K562 (cell line): ENCODE data around the gene MICALL2. TPM values are rescaled to one million over a fixed set of nuclear protein-coding genes. Genes with fewer than 3 reads are reported as not detected.

Experiments
- CBFA2T2 ChIP-seq: fragments of 450-650 bp; conservative IDR thresholded peaks from 2 replicates; pipeline ENCODE4 v1.6.1; 2017; ENCODE audit warnings: mild to moderate bottlenecking
- FOXK2 ChIP-seq, 2 experiments: fragments of 450-650 bp; IDR thresholded peaks in 1 of 2; conservative IDR thresholded peaks in 1 of 2; 2 replicates each; pipeline ENCODE4 v1.6.1; 2016; ENCODE audit warnings: low read depth in 2 of 2, mild to moderate bottlenecking in 1 of 2
- POLR2G ChIP-seq: fragments of 200-400 bp; formaldehyde crosslinking; IDR thresholded peaks from 2 replicates; pipeline ENCODE4 v1.6.1; 2017; ENCODE audit warnings: low read depth, mild to moderate bottlenecking, antibody characterized with exemption, low read length, moderate library complexity
- polyA plus RNA-seq, 8 experiments: library from polyadenylated mRNA; depleted of rRNA in 4 of 8; stranded (reverse) in 5 of 8; unstranded in 3 of 8; fragments of >200 nt; fragmentation: Nextera tagmentation in 2 of 8; fragmentation: Illumina TruSeq in 1 of 8; extraction: Ambion mirVana in 2 of 8; extraction: Trizol in 1 of 8; gene quantifications; 2 replicates each; pipeline versions ENCODE4 v1.2.1 to v1.2.3, GENCODE V29; 2011 to 2014; ENCODE audit warnings: inconsistent platforms in 1 of 8, missing spikeins in 1 of 8
- total RNA-seq, 7 experiments: library from RNA; depleted of rRNA in 6 of 7; stranded (reverse); fragments of >200 nt in 6 of 7; fragmentation: Illumina TruSeq in 2 of 7; extraction: Trizol in 2 of 7; gene quantifications; 2 replicates each; pipeline versions ENCODE4 v1.2.1 to v1.2.3, GENCODE V29; 2011 to 2021; ENCODE audit warnings: low replicate concordance in 1 of 7
- TF ChIP-seq, protein P1 (sequence below): fragments of 450-650 bp; IDR thresholded peaks from 2 replicates; pipeline ENCODE4 v1.6.1; 2017; ENCODE audit warnings: antibody characterized with exemption, mild to moderate bottlenecking
- TF ChIP-seq, protein P2 (sequence below), 2 experiments: fragments of 450-650 bp; formaldehyde crosslinking in 1 of 2; IDR thresholded peaks; 2 replicates each; pipeline versions ENCODE4 v1.4.0 to v1.6.1; 2014 to 2020; ENCODE audit warnings: mild to moderate bottlenecking in 2 of 2, borderline replicate concordance in 1 of 2, low read depth in 1 of 2
- TF ChIP-seq, protein P3 (sequence below): fragments of 450-650 bp; formaldehyde crosslinking; IDR thresholded peaks from 2 replicates; pipeline ENCODE4 v1.4.0; 2020; ENCODE audit warnings: mild to moderate bottlenecking, moderate library complexity
- TF ChIP-seq, protein P4 (sequence below): fragments of 200-800 bp; sonication (Bioruptor generic); IDR thresholded peaks from 2 replicates; pipeline ENCODE4 v1.6.1; 2017; ENCODE audit warnings: missing genetic modification characterization, missing compliant biosample characterization
- TF ChIP-seq, protein P5 (sequence below): fragments of 450-650 bp; formaldehyde crosslinking; conservative IDR thresholded peaks from 2 replicates; pipeline ENCODE4 v1.4.0; 2022; ENCODE audit warnings: mild to moderate bottlenecking, missing genetic modification characterization

MICALL2 gene
- total and polyA plus RNA-seq, 9 of the 15 experiments (the other 6 are each of a cell fraction or from before 2014, with no cell fraction given): 1.8 to 103 (median 17.0) TPM

DNA sequence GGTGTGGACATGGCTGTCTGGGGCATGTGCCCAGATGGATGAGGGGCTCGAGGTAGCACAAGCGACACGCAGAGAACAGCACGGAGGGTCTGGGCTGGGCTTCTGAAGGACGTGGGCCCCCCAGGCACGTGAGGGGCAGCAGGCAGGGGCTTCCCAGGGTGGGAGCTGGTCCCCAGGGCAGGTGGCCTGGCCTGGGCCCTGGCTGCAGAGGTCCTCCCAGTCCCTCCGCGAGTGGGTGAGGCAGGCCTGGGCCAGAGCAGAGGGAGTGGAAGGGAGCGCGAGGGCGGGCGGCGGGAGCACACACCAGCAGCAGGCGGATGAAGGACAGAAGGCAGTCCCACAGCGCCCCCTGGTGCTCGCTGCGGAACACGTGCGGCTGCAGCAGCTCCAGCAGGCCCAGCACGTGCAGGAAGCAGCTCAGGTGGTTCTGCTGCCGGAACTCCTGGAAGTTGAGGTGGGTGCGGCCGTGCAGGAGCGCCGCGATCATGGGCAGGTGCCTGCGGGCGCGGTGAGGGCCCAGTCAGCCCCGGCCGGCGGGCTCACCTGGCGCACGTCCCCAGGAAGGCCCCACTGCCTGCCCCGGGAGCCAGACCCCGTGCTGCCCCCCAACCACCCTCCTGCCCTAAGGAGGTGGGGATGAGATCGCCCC, 14.7 kb upstream of the MICALL2 start (continued):
- TF ChIP-seq, protein P1, sequence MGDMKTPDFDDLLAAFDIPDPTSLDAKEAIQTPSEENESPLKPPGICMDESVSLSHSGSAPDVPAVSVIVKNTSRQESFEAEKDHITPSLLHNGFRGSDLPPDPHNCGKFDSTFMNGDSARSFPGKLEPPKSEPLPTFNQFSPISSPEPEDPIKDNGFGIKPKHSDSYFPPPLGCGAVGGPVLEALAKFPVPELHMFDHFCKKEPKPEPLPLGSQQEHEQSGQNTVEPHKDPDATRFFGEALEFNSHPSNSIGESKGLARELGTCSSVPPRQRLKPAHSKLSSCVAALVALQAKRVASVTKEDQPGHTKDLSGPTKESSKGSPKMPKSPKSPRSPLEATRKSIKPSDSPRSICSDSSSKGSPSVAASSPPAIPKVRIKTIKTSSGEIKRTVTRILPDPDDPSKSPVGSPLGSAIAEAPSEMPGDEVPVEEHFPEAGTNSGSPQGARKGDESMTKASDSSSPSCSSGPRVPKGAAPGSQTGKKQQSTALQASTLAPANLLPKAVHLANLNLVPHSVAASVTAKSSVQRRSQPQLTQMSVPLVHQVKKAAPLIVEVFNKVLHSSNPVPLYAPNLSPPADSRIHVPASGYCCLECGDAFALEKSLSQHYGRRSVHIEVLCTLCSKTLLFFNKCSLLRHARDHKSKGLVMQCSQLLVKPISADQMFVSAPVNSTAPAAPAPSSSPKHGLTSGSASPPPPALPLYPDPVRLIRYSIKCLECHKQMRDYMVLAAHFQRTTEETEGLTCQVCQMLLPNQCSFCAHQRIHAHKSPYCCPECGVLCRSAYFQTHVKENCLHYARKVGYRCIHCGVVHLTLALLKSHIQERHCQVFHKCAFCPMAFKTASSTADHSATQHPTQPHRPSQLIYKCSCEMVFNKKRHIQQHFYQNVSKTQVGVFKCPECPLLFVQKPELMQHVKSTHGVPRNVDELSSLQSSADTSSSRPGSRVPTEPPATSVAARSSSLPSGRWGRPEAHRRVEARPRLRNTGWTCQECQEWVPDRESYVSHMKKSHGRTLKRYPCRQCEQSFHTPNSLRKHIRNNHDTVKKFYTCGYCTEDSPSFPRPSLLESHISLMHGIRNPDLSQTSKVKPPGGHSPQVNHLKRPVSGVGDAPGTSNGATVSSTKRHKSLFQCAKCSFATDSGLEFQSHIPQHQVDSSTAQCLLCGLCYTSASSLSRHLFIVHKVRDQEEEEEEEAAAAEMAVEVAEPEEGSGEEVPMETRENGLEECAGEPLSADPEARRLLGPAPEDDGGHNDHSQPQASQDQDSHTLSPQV: peak; percentile 68
- peak; percentile 8; the same call in 1 of the 2 replicates for TF ChIP-seq CBFA2T2
- TF ChIP-seq, protein P2, sequence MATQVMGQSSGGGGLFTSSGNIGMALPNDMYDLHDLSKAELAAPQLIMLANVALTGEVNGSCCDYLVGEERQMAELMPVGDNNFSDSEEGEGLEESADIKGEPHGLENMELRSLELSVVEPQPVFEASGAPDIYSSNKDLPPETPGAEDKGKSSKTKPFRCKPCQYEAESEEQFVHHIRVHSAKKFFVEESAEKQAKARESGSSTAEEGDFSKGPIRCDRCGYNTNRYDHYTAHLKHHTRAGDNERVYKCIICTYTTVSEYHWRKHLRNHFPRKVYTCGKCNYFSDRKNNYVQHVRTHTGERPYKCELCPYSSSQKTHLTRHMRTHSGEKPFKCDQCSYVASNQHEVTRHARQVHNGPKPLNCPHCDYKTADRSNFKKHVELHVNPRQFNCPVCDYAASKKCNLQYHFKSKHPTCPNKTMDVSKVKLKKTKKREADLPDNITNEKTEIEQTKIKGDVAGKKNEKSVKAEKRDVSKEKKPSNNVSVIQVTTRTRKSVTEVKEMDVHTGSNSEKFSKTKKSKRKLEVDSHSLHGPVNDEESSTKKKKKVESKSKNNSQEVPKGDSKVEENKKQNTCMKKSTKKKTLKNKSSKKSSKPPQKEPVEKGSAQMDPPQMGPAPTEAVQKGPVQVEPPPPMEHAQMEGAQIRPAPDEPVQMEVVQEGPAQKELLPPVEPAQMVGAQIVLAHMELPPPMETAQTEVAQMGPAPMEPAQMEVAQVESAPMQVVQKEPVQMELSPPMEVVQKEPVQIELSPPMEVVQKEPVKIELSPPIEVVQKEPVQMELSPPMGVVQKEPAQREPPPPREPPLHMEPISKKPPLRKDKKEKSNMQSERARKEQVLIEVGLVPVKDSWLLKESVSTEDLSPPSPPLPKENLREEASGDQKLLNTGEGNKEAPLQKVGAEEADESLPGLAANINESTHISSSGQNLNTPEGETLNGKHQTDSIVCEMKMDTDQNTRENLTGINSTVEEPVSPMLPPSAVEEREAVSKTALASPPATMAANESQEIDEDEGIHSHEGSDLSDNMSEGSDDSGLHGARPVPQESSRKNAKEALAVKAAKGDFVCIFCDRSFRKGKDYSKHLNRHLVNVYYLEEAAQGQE (IDR thresholded peaks at IDR 0.05; ENCODE audit: borderline replicate concordance): peak; percentile 91
- TF ChIP-seq, protein P2 (CRISPR knock-in tag; IDR thresholded peaks at IDR 0.05; ENCODE audit: low read depth): no peak; the same call in 1 of the 2 replicates
- TF ChIP-seq, protein P3, sequence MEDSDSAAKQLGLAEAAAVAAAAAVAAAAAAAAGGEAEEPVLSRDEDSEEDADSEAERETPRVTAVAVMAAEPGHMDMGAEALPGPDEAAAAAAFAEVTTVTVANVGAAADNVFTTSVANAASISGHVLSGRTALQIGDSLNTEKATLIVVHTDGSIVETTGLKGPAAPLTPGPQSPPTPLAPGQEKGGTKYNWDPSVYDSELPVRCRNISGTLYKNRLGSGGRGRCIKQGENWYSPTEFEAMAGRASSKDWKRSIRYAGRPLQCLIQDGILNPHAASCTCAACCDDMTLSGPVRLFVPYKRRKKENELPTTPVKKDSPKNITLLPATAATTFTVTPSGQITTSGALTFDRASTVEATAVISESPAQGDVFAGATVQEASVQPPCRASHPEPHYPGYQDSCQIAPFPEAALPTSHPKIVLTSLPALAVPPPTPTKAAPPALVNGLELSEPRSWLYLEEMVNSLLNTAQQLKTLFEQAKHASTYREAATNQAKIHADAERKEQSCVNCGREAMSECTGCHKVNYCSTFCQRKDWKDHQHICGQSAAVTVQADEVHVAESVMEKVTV (CRISPR knock-in tag): peak; percentile 87
- TF ChIP-seq, protein P4, sequence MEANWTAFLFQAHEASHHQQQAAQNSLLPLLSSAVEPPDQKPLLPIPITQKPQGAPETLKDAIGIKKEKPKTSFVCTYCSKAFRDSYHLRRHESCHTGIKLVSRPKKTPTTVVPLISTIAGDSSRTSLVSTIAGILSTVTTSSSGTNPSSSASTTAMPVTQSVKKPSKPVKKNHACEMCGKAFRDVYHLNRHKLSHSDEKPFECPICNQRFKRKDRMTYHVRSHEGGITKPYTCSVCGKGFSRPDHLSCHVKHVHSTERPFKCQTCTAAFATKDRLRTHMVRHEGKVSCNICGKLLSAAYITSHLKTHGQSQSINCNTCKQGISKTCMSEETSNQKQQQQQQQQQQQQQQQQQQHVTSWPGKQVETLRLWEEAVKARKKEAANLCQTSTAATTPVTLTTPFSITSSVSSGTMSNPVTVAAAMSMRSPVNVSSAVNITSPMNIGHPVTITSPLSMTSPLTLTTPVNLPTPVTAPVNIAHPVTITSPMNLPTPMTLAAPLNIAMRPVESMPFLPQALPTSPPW (CRISPR knock-in tag): peak; percentile 43; the same call in 1 of the 2 replicates
- TF ChIP-seq, protein P5, sequence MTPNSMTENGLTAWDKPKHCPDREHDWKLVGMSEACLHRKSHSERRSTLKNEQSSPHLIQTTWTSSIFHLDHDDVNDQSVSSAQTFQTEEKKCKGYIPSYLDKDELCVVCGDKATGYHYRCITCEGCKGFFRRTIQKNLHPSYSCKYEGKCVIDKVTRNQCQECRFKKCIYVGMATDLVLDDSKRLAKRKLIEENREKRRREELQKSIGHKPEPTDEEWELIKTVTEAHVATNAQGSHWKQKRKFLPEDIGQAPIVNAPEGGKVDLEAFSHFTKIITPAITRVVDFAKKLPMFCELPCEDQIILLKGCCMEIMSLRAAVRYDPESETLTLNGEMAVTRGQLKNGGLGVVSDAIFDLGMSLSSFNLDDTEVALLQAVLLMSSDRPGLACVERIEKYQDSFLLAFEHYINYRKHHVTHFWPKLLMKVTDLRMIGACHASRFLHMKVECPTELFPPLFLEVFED (CRISPR knock-in tag): no peak
- peak; percentile 40 to 66; a peak in 2 of 4 replicates for TF ChIP-seq FOXK2 (conservative IDR thresholded peaks at IDR 0.05 in 1 of 2, IDR thresholded peaks at IDR 0.05 in 1 of 2; ENCODE audit: low read depth in 2 of 2)
- TF ChIP-seq POLR2G: peak; percentile 48
